Bronchial epithelial cell (primary cell): Measurements from ENCODE around the gene CELF2. TPM values are rescaled to one million over a fixed set of nuclear protein-coding genes. Genes with fewer than 3 reads are reported as not detected.

Source experiments
- DNase-seq: peaks from one replicate; pipeline ENCODE4 v3.0.0-alpha.2; 2010; ENCODE audit warnings: low read depth
- FAIRE-seq: peaks from 2 replicates; lab custom pipeline; 2011; peaks lifted over from hg19 to GRCh38; lab: Jason Lieb, UNC
- H3K27me3 ChIP-seq: 2 replicates; pipeline ENCODE4 v1.5.1; 2011; ENCODE audit warnings: low read length; ENCODE audit not compliant: control insufficient read depth, insufficient read depth
- H3K36me3 ChIP-seq: 2 replicates; pipeline ENCODE4 v1.5.1; 2011; ENCODE audit warnings: low read length; ENCODE audit not compliant: control insufficient read depth, insufficient read depth
- H3K4me3 ChIP-seq: 2 replicates; pipeline ENCODE4 v1.5.1; 2011; ENCODE audit warnings: mild to moderate bottlenecking, low read depth, low read length, control low read depth
- total RNA-seq: library from RNA; depleted of rRNA; stranded (reverse); fragments of >200 nt; gene quantifications from 2 replicates; pipeline ENCODE4 v1.2.1, GENCODE V29; 2014
- TF ChIP-seq, protein P1 (sequence below): IDR thresholded peaks from 2 replicates; pipeline ENCODE4 v1.5.1; 2011; ENCODE audit warnings: mild to moderate bottlenecking, moderate library complexity, low read length, control low read depth, inconsistent platforms; ENCODE audit not compliant: insufficient read depth, severe bottlenecking

Gene CELF2
- total RNA-seq, 1 donor from 2014 or later: 2.1 TPM

- Histone ChIP-seq H3K27me3 (no peaks in the 10 kb centered on the region), H3K36me3 (no peaks in the 10 kb centered on the region), H3K4me3 (no peak overlapping the region)
- DNase-seq: no peak
- FAIRE-seq: peak; percentile 13
- TF ChIP-seq, protein P1, sequence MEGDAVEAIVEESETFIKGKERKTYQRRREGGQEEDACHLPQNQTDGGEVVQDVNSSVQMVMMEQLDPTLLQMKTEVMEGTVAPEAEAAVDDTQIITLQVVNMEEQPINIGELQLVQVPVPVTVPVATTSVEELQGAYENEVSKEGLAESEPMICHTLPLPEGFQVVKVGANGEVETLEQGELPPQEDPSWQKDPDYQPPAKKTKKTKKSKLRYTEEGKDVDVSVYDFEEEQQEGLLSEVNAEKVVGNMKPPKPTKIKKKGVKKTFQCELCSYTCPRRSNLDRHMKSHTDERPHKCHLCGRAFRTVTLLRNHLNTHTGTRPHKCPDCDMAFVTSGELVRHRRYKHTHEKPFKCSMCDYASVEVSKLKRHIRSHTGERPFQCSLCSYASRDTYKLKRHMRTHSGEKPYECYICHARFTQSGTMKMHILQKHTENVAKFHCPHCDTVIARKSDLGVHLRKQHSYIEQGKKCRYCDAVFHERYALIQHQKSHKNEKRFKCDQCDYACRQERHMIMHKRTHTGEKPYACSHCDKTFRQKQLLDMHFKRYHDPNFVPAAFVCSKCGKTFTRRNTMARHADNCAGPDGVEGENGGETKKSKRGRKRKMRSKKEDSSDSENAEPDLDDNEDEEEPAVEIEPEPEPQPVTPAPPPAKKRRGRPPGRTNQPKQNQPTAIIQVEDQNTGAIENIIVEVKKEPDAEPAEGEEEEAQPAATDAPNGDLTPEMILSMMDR: no peak
Observed at GRCh38 chr10:11326913-11327616, 309.4 kb downstream of the CELF2 start.

DNA sequence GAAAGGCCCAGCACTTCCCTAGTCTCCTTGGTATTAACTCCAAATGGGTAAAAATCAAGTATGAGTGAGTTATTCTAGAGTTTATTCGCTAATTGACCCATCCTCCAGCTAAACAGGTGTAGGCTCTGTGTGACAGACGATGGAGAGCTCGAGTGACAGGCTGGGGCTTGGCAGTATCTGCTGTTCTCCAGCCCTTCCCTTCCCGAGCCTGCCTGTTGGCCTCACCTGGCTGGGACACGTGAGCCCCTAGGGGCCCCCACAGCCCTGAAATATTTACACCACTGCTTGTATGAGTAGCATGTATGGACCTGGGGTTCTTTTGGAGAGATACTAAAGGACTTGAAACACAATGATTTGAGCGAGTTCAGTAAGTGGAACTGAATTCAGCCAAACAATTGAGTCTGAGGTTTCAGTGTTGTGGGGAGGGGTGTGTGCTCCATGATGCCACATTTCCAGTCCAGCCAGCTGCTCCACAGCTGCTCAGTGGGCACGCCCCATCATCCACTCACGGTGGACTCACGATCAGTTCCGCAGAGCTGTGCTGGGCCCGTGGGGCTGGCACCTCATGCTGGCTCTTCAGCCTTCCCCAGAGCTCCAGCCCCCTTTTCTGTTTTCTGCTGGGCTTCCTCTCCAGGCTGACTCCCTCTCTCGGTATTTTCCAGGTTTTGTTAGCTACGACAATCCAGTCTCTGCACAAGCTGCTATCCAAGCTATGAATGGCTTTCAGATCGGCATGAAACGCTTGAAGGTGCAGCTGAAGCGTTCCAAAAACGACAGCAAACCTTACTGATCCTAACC, 310.8 kb downstream of the CELF2 start:
- FAIRE-seq (no peak), DNase-seq (peak; percentile 15)
- no peak overlapping the region for H3K4me3 ChIP-seq
- TF ChIP-seq, protein P1: no peak
- no peaks in the 10 kb centered on the region for H3K36me3 ChIP-seq
- no peaks in the 10 kb centered on the region for H3K27me3 ChIP-seq

- Histone ChIP-seq H3K4me3 (no peak overlapping the region), H3K36me3 (no peaks in the 10 kb centered on the region), H3K27me3 (no peaks in the 10 kb centered on the region)
- TF ChIP-seq, protein P1: no peak
- FAIRE-seq: no peak
- DNase-seq: no peak
Observed at GRCh38 chr10:11329062-11329673, 311.5 kb downstream of the CELF2 start.

DNA sequence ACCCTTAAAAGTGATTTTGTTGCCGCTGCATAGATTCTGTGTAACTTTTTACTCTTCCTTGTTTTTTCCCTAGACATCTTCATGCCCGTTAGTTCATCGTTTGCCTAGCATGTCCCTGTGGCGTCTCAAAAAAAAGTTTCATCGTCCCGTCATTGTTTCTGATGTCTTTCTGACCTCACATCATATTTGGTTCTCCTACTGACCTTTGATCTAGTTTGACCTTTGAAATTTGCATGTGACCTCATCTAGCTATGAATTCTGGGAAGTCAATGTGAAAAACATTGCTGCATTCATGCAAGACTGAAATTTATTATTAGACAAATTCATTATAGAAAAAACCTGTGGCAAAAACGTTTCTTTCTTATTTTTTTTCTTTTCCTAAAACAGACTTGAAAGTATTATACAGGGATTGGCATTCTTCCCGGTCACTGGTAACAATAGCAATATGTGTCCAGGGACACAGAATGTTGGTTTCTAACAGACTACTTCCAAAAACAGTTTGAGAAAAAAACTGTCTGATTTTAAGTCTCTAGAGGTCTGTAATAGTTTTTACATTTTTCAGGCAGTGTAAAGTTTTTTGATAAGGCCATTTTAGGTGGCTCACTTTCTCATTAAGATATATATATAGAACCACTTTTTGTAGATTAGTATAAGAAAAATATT, 312.8 kb downstream of the CELF2 start:
- no peaks in the 10 kb centered on the region for H3K27me3 ChIP-seq
- FAIRE-seq: no peak
- no peaks in the 10 kb centered on the region for H3K36me3 ChIP-seq

DNA sequence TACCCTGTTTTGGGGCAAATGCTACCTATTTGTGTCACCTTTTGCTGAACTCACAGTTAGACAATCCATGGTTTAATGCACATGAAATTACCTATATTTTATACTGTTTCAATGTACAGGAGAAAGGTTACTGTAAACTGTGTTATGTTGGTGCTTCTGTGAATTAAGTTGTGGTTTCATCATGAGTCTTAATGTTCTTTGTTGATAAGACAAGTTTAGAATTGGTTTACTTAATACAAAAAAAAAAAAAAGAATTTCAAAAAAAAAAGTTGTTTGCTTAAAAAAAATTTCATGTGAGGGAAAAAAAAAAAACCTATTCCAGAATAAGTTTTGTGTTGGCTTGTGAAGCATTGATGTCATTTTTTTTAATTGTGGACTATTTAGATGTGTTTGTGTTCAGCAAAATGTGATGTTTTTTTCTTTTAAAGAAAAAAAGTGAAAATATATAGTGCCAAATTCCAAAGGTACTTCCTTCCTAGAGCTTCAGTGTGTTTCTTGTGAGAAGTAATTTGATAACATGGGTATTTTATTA, 313.4 kb downstream of the CELF2 start:
- DNase-seq (no peak), FAIRE-seq (no peak)
- no peaks in the 10 kb centered on the region for H3K27me3 ChIP-seq

More for the DNA sequence above, 312.8 kb downstream of the CELF2 start:
- TF ChIP-seq, protein P1: no peak
- no peak for DNase-seq
- H3K4me3 ChIP-seq: no peak overlapping the region

More for the DNA sequence above, 313.4 kb downstream of the CELF2 start:
- H3K4me3 ChIP-seq: no peak overlapping the region
- TF ChIP-seq, protein P1: no peak
- no peaks in the 10 kb centered on the region for H3K36me3 ChIP-seq
